Epithelial cell of esophagus (primary cell): ENCODE measurements around the gene NRF1.

ENCODE experiments used
- DNase-seq: peaks from one replicate; pipeline ENCODE4 v3.0.0; 2010; ENCODE audit warnings: low read depth
- H3K4me3 ChIP-seq: 2 replicates; pipeline ENCODE4 v1.5.1; 2011; ENCODE audit warnings: mild to moderate bottlenecking, low read length, control low read depth
- CTCF ChIP-seq: IDR thresholded peaks from 2 replicates; pipeline ENCODE4 v1.5.1; 2011; ENCODE audit warnings: low read depth, mild to moderate bottlenecking, low read length, control low read depth, inconsistent platforms; ENCODE audit not compliant: insufficient read depth; ENCODE audit errors: missing control alignments

Gene NRF1

GRCh38 chr7:129740574-129741410 is 129.3 kb downstream of the NRF1 start:
- no peak overlapping the region for H3K4me3 ChIP-seq
- no peak for DNase-seq
- TF ChIP-seq CTCF: no peak

- no peak overlapping the region for H3K4me3 ChIP-seq
- no peak for TF ChIP-seq CTCF
- DNase-seq: no peak
These were observed 130.3 kb downstream of the NRF1 start for GRCh38 chr7:129741743-129742213.

GRCh38 chr7:129742256-129742655 is 130.7 kb downstream of the NRF1 start:
- DNase-seq: no peak
- H3K4me3 ChIP-seq: no peak overlapping the region
- no peak for TF ChIP-seq CTCF

- H3K4me3 ChIP-seq: no peak overlapping the region
- no peak for DNase-seq
- no peak for TF ChIP-seq CTCF
These were observed 135.5 kb downstream of the NRF1 start for GRCh38 chr7:129746857-129747529.

- H3K4me3 ChIP-seq: no peak overlapping the region
- no peak for TF ChIP-seq CTCF
- peak; percentile 33 for DNase-seq
These were observed 137.0 kb downstream of the NRF1 start for GRCh38 chr7:129748356-129749109.

GRCh38 chr7:129750091-129750490 is 138.6 kb downstream of the NRF1 start:
- no peak for DNase-seq
- no peak overlapping the region for H3K4me3 ChIP-seq
- TF ChIP-seq CTCF: no peak
